GM10847 (cell line): Measurements from ENCODE around the gene MRPS6.

ENCODE experiments used
- POLR2A ChIP-seq: IDR thresholded peaks from 2 replicates; pipeline ENCODE4 v1.6.1; 2011; ENCODE audit not compliant: insufficient read length; ENCODE audit errors: extremely low read depth

MRPS6 gene

DNA sequence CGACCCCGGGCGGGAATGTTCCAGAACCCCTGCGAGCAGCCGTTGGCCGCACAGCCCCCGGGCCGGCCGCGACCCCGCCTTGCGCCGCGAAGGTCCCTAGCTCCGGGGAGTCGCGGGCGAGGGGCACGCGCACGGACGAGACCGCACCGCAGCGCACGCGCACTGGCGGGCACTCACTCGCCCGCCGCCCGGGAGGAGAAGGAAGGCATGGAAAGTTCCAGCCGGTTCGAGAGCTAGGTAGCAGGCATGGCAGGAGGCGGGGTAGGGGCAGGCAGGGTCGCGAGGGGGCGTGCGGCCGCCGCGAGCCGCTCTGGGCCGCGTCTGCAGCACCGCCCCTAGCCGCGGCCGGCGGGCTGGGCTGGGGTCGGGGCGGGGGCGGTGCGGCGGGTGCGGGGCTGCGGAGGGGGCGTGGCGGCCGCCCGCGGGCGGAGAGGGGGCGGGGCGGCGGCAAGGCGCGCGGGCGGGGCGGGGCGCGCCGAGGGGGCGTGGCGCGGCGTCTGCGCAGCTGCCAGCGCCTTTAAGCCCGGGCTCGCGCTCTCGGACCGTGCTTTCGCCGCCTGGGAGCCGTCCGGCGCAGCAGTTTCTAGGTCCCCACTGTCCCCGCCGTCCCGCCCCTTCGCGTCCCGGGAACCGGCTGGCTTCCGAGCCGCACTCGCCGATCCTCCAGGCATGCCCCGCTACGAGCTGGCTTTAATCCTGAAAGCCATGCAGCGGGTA, at the start of gene MRPS6, which contains the start of gene SLC5A3:
MRPS6 (plus strand) TSS at position 547 of the 717 bp plus-strand sequence; CDS start at position 670, 123 bp downstream.
SLC5A3 (plus strand) TSS at position 547 of the 717 bp plus-strand sequence. CDS start 21,621 bp downstream, outside the sequence.
- TF ChIP-seq POLR2A: peak; percentile 96

- TF ChIP-seq POLR2A: no peak
These were observed 49.5 kb upstream of the MRPS6 start for GRCh38 chr21:34023691-34024373.

GRCh38 chr21:34024374-34024693, 49.0 kb upstream of the MRPS6 start:
- no peak for TF ChIP-seq POLR2A

GRCh38 chr21:34027721-34028461, 45.5 kb upstream of the MRPS6 start:
- TF ChIP-seq POLR2A: no peak

- TF ChIP-seq POLR2A: no peak
These were observed 43.4 kb upstream of the MRPS6 start for GRCh38 chr21:34029743-34030528.

- no peak for TF ChIP-seq POLR2A
These were observed 41.5 kb upstream of the MRPS6 start for GRCh38 chr21:34031835-34032370.

DNA sequence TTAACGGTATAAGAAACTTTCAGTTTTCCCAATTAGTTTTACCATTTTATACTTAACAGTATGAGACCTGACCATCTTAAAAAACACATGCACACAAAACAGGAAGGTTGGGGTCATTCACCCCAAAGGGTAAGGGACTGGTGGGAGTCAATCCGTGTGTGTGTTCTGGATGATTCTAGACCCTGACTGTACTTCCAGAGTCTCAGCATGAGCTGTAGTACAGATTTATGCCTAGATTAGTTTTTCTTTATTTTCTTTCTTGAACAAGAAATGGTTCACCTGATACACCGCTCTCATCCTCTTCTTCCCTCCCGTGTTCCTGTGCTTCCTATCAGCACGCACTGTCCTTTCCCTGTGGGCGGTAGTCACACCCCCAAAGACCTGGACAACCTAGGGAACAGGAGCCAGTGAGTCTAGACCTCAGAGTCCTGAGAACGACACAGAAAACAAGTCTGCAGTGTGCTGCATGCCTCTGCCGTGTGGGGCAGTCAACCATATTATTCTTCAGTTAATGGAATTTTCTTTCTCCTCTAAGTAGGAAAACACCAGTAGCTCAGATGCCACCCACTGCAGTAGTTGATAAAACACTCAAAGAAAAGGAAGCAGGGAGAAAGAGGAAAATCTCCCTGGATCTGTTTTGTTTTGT, 38.9 kb upstream of the MRPS6 start:
- no peak for TF ChIP-seq POLR2A

DNA sequence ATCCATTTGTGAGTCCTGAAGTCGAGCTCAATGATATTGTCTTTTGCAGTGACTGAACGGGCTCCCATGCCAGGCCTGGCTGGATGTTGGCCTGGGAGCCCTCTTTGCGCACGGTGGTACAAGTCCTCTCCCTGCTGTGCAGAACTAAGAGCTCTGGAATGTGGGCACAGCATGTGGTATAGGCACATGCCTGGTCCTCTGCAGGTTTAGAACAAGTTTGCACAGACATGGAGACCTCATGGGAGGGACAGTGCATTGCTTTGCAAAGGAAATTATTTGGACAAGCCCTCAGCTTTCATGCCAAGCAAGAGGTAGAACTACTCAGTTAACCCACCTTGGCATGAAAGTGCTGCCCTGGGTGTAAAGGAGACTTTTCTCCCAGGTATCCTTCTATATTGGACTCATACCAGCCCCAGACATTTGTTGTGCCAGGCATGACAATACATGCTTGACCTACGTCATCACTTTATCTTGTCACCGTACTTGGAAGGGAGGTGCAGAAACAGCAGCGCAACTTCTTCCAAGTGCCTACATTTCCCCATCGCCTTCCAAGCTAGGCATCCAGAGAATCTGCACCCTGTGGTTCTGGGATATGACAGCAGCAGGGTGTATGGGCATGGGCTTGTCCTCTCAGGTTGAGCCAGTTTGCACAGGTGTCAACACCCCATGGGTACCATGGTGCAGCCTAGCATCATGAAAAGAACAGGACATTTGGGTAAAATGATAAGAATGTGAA, 37.6 kb upstream of the MRPS6 start:
- TF ChIP-seq POLR2A: no peak

DNA sequence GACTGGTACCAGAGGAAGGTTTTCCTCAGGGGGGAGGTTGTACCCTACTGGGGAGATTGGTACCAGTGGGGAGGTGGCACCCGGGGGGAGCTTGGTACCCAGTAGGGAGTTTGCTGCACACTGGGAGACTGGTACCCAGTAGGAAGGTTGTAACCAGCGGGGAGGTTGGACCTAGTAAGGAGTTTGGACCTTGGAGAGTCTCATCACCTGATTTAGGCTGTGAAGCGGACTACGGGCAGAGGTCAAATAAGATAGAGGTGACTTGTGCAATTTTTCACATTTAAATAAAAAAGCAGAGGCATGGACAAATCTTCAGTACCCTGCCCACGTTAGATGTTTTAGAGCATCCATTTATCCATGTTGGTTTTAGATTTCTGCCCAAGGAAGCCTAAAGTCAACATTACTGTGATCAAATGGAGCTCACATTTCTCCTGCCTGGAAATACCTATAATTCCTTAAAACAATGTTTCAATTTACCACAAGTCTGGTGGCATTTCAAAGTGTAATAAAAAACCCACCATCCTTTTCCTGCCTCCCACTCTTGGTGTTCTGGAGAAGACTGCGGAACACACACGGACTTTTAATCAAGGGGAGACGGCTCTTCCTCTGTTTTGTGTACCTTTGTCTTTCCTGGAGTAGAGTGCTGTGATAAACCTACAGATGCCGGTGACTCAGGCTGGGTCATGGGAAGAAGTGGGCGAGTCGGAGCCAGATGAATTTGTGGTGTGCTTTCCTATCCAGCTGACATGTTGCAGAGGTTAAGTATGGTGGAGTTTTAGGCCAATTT, 36.2 kb upstream of the MRPS6 start:
- TF ChIP-seq POLR2A: no peak

GRCh38 chr21:34039678-34040382, 33.5 kb upstream of the MRPS6 start:
- no peak for TF ChIP-seq POLR2A

DNA sequence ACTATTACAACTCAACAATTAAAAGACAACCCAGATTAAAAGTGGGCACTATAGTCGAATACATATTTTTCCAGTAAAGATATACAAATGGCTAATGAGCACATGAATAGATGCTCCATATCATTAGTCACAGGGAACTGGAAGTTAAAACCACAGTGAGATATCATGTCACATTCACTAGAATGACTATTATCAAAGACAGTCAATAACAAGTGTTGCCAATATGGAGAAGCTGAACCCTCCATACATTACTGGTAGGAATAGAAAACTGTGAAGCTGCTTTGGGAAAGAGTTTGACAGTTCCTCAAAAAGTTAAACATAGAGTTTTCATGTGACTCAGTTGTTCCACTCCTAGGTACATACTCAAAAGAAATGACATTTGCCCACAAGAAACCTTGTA, 30.6 kb upstream of the MRPS6 start:
- no peak for TF ChIP-seq POLR2A

DNA sequence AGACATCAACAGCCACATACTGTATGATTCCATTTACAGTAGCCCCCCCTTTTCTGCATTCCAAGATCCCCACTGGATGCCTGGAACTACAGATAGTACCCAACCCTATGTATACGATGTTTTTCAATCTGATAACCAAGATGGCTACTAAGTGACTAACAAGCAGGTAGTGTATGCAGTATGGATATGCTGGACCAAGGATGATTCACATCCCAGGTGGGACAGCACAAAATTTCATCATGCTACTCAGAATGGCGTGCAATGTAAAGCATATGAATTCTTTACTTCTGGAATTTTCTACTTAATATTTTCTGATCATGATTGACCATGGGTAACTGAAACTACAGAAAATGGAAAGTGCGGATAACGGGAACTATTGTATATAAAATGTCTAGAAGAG, 30.0 kb upstream of the MRPS6 start:
- TF ChIP-seq POLR2A: no peak
